ENCODE results near the gene PECR. TPM values are rescaled to one million over a fixed set of nuclear protein-coding genes. Genes with fewer than 3 reads are reported as not detected.

PECR gene
- total and polyA plus RNA-seq, 9 of the 15 experiments (the other 6 are each of a cell fraction or from before 2014, with no cell fraction given) = 1.1 to 10.3 (median 8.2) TPM

DNA sequence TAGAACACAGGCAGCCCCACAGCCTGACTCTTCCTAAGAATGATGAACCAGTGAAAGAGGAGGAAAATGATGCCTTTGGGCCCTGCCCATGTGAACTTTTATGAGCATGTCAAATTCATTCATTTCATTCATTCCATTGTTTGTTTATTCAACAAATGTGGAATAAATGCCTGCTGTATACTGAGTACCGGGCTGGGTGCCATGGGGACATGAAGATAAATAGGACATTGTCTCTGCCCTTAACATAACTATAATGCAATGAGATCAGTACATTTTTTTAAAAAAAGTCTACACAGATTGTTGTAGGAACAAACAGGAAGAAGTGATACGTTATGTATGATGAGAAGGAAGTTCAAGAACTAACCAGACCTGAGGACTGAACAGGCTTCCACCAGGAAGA, 83.0 kb downstream of the PECR start (continued):
- no peak for TF ChIP-seq TCF15 (CRISPR knock-in tag; IDR thresholded peaks at IDR 0.05)
- no peak for TF ChIP-seq EWSR1 (IDR thresholded peaks at IDR 0.05; ENCODE audit: borderline replicate concordance, low read depth, partially characterized antibody)

DNA sequence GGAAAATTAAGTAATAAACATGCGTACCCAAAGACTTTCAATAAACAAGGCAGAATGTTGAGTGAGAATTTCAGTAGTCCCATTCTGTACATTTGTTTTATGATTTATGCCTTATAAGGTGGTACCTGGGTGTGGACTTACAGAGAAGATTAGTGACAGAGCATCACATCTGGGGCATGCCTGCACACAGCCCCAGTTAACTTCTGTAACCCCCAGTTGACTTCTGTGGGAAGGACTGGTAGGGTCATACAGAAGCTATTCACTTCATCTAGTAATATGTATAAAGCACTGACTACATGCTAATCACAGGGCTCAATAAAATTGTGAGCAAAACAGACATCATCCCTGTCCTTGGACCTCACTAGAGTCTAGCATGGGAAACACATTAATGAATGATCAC, 84.4 kb downstream of the PECR start:
- H3K27me3 ChIP-seq (ENCODE audit: control insufficient read depth in 2 of 2, insufficient read depth in 2 of 2, low read length in 2 of 2) = no peaks in the 10 kb centered on the region
- no peaks in the 10 kb centered on the region for H3K9me1 ChIP-seq (ENCODE audit: control insufficient read depth, insufficient read depth, low read length)
- 100% methylated on average over 1 of the region's 1 CpG for WGBS (ENCODE audit: insufficient coverage, low coverage, missing lambda C conversion rate)
- FAIRE-seq (no peak), ATAC-seq (no peak), DNase-seq (ENCODE audit: extremely low read depth in 1 of 4, low spot score in 3 of 4) (no peak)
- H3K79me2 ChIP-seq (ENCODE audit: control insufficient read depth, insufficient read depth, low read length) = no peaks in the 10 kb centered on the region
- no TSS peak for BruUV-seq (replicated peaks)
- no peak overlapping the region for H2AFZ ChIP-seq (ENCODE audit: low read depth, low read length)
- TF ChIP-seq, protein P1, sequence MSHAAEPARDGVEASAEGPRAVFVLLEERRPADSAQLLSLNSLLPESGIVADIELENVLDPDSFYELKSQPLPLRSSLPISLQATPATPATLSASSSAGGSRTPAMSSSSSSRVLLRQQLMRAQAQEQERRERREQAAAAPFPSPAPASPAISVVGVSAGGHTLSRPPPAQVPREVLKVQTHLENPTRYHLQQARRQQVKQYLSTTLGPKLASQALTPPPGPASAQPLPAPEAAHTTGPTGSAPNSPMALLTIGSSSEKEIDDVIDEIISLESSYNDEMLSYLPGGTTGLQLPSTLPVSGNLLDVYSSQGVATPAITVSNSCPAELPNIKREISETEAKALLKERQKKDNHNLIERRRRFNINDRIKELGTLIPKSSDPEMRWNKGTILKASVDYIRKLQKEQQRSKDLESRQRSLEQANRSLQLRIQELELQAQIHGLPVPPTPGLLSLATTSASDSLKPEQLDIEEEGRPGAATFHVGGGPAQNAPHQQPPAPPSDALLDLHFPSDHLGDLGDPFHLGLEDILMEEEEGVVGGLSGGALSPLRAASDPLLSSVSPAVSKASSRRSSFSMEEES (CRISPR knock-in tag; IDR thresholded peaks at IDR 0.05) = peak; percentile 45; the same call in 1 of the 2 replicates
- TF ChIP-seq RBM22 (IDR thresholded peaks at IDR 0.05; ENCODE audit: low read depth, low read length, poor library complexity, severe bottlenecking) = no peak
- in situ Hi-C loops (cut with MboI) = no loop called here
- H3K4me2 ChIP-seq (ENCODE audit: insufficient read depth, low read length) = no peak overlapping the region
- no peak overlapping the region for H3K27ac ChIP-seq (ENCODE audit: extremely low read depth, low read depth, low read length)
- H3K4me3 ChIP-seq = no peak overlapping the region
- H4K20me1 ChIP-seq (replicated peaks; ENCODE audit: control insufficient read depth, insufficient read depth, low read length) = no peaks in the 10 kb centered on the region
- intact Hi-C loops (cut with micrococcal nuclease) = no loop called here
- H3K4me1 ChIP-seq (replicated peaks in 1 of 2; ENCODE audit: control insufficient read depth in 2 of 2, insufficient read depth in 2 of 2, low read length in 2 of 2) = peaks cover 7 to 10% of the 10 kb centered on the region in 2 experiments; a peak in 3 of 5 replicates
- CTCF ChIA-PET (ENCODE audit: low intra/inter-chr PET ratio) = no interaction called here
- POLR2A ChIA-PET = interaction anchor here (1.0 to 1.4 kb wide), 2 partner anchors 9 to 31 kb away, joined by 3 to 6 read pairs; no protein-coding TSS in a partner anchor
- H3K36me3 ChIP-seq (ENCODE audit: control insufficient read depth, insufficient read depth, low read length) = no peaks in the 10 kb centered on the region
- no peaks in the 10 kb centered on the region for H3K9me3 ChIP-seq (replicated peaks; ENCODE audit: control insufficient read depth, insufficient read depth, low read depth, low read length)
- no peak overlapping the region for H3K9ac ChIP-seq (ENCODE audit: insufficient read depth in 1 of 2, low read depth in 2 of 2, low read length in 2 of 2)
